Prostate gland (tissue), 2 donors: ENCODE measurements around the gene ADRM1. TPM values are rescaled to one million over a fixed set of nuclear protein-coding genes. Genes with fewer than 3 reads are reported as not detected.

ENCODE experiments used
- DNase-seq: peaks from one replicate; pipeline ENCODE4 v3.0.0-alpha.2; 2019; ENCODE audit warnings: low spot score
- H3K27ac ChIP-seq, 2 donors: fragments of 200-600 bp; sonication (generic); 2 replicates each; pipeline ENCODE4 v1.5.1; 2017 to 2019
- H3K27me3 ChIP-seq: fragments of 200-600 bp; sonication (generic); replicated peaks from 2 replicates; pipeline ENCODE4 v1.5.1; 2019; ENCODE audit not compliant: insufficient read depth
- H3K36me3 ChIP-seq, 2 donors: fragments of 200-600 bp; sonication (generic); 1 replicate in 1 of 2; 2 replicates in 1 of 2; pipeline versions ENCODE4 v1.5.1 to v1.8.1; 2017 to 2019
- H3K4me1 ChIP-seq: fragments of 200-600 bp; sonication (generic); replicated peaks from 2 replicates; pipeline ENCODE4 v1.5.1; 2019
- H3K4me3 ChIP-seq, 2 donors: fragments of 200-600 bp; sonication (generic); 2 replicates each; pipeline ENCODE4 v1.5.1; 2017 to 2019
- H3K9me3 ChIP-seq: fragments of 200-600 bp; sonication (generic); 2 replicates; pipeline ENCODE4 v1.5.1; 2017
- CTCF ChIP-seq, 4 experiments: fragments of 200-600 bp in 2 of 4; fragments of 450-650 bp in 2 of 4; sonication (generic) in 2 of 4; IDR thresholded peaks; 1 replicate in 3 of 4; 2 replicates in 1 of 4; pipeline ENCODE4 v1.5.1; 2016 to 2019; ENCODE audit warnings: antibody characterized with exemption in 4 of 4, mild to moderate bottlenecking in 2 of 4, moderate library complexity in 2 of 4
- POLR2A ChIP-seq: fragments of 450-650 bp; IDR thresholded peaks from one replicate; pipeline ENCODE4 v1.6.1; 2016; ENCODE audit warnings: antibody characterized with exemption, mild to moderate bottlenecking
- POLR2AphosphoS5 ChIP-seq: sonication (generic); formaldehyde crosslinking; IDR thresholded peaks from one replicate; pipeline ENCODE4 v1.6.1; 2017; ENCODE audit warnings: antibody characterized with exemption
- WGBS: methylation state at CpG from one replicate; pipeline ENCODE4 v1.1.5; 2018; 5-methylcytosine and 5-hydroxymethylcytosine counted together
- intact Hi-C: fragments of 100-400 bp; cut with DNase I; formaldehyde crosslinking; loops from one replicate; pipeline ENCODE4 v1.14.2; 2022
- total RNA-seq, 2 donors: library from RNA; depleted of rRNA; stranded (reverse); fragments of >200 nt; gene quantifications; one replicate each; pipeline ENCODE4 v1.1.0, GENCODE V29; 2016

ADRM1 gene
- total RNA-seq, 2 donors from 2014 or later: 149 to 207 TPM

GRCh38 chr20:62294516-62294915, 8.3 kb upstream of the ADRM1 start:
- H3K4me3 ChIP-seq: no peak overlapping the region
- 92% methylated on average over 17 of the region's 17 CpGs for WGBS
- H3K9me3 ChIP-seq: no peaks in the 10 kb centered on the region
- H3K27ac ChIP-seq: no peak overlapping the region
- H3K36me3 ChIP-seq: peaks cover 6 to 7% of the 10 kb centered on the region in 2 donors
- no peaks in the 10 kb centered on the region for H3K27me3 ChIP-seq
- intact Hi-C loops: no loop called here
- peaks cover 9% of the 10 kb centered on the region for H3K4me1 ChIP-seq
- DNase-seq: no peak
- TF ChIP-seq POLR2A: no peak
- TF ChIP-seq POLR2AphosphoS5: no peak
- no peak for TF ChIP-seq CTCF (IDR thresholded peaks at IDR 0.05)

- no peaks in the 10 kb centered on the region for H3K27me3 ChIP-seq
- peaks cover 4 to 7% of the 10 kb centered on the region in 2 donors for H3K36me3 ChIP-seq
- DNase-seq: no peak
- H3K9me3 ChIP-seq: no peaks in the 10 kb centered on the region
- intact Hi-C loops: no loop called here
- no peak overlapping the region for H3K27ac ChIP-seq
- TF ChIP-seq CTCF (IDR thresholded peaks at IDR 0.05): no peak
- no peak for TF ChIP-seq POLR2A
- TF ChIP-seq POLR2AphosphoS5: no peak
- WGBS: 69% methylated on average over 30 of the region's 30 CpGs
- H3K4me3 ChIP-seq: no peak overlapping the region
- peaks cover 9% of the 10 kb centered on the region for H3K4me1 ChIP-seq
These were observed 5.9 kb upstream of the ADRM1 start for GRCh38 chr20:62296724-62297448.

GRCh38 chr20:62297449-62298227, 5.2 kb upstream of the ADRM1 start:
- H3K36me3 ChIP-seq: peaks cover 0 to 7% of the 10 kb centered on the region in 2 donors

GRCh38 chr20:62298577-62299249, 4.1 kb upstream of the ADRM1 start:
- no peak overlapping the region for H3K27ac ChIP-seq
- peaks cover 0 to 4% of the 10 kb centered on the region in 2 donors for H3K36me3 ChIP-seq
- peaks cover 12% of the 10 kb centered on the region for H3K4me1 ChIP-seq
- no peak overlapping the region for H3K4me3 ChIP-seq
- WGBS: 92% methylated on average over 29 of the region's 33 CpGs
- no peak for DNase-seq
- intact Hi-C loops: no loop called here
- H3K27me3 ChIP-seq: no peaks in the 10 kb centered on the region
- no peak for TF ChIP-seq POLR2AphosphoS5
- no peaks in the 10 kb centered on the region for H3K9me3 ChIP-seq

More at GRCh38 chr20:62297449-62298227, 5.2 kb upstream of the ADRM1 start:
- Histone ChIP-seq H3K9me3 (no peaks in the 10 kb centered on the region), H3K4me1 (peaks cover 9% of the 10 kb centered on the region), H3K27me3 (no peaks in the 10 kb centered on the region), H3K4me3 (no peak overlapping the region), H3K27ac (no peak overlapping the region)
- TF ChIP-seq CTCF (IDR thresholded peaks at IDR 0.05) (no peak), POLR2AphosphoS5 (peak; percentile 41)
- peak; percentile 40 for DNase-seq
- intact Hi-C loops: no loop called here
- WGBS: 56% methylated on average over 29 of the region's 29 CpGs

- H3K27me3 ChIP-seq: no peaks in the 10 kb centered on the region
- TF ChIP-seq CTCF (IDR thresholded peaks at IDR 0.05): no peak
- no peak for TF ChIP-seq POLR2A
- no peak for TF ChIP-seq POLR2AphosphoS5
- H3K4me3 ChIP-seq: no peak overlapping the region
- no peak for DNase-seq
- H3K27ac ChIP-seq: no peak overlapping the region
- 81% methylated on average over 12 of the region's 12 CpGs for WGBS
- no peaks in the 10 kb centered on the region for H3K9me3 ChIP-seq
- H3K36me3 ChIP-seq: no peaks in the 10 kb centered on the region
- intact Hi-C loops: loop anchor here (10.0 kb wide), 1 partner anchor 195 kb away; no protein-coding TSS in a partner anchor
- peaks cover 22% of the 10 kb centered on the region for H3K4me1 ChIP-seq
These were observed 3.0 kb upstream of the ADRM1 start for GRCh38 chr20:62299666-62300236.
